Stimulated activated CD4-positive, alpha-beta T cell treated with anti-CD3 and anti-CD28 coated beads, Interleukin-2, amount 100 ng/mL, for 48 hours (primary cell): ENCODE results near the gene KCTD21.
A peak's percentile ranks its signal among the peaks of the same experiment; 100 is the strongest.
"Not testable (repeated sequence)": the region's sequence is repeated elsewhere in the genome, so short reads cannot be mapped to it uniquely, and the experiment has no call there.

Experiments used
- DNase-seq, 2 donors: peaks; one replicate each; pipeline ENCODE4 v3.0.0-alpha.2; 2020

KCTD21 gene

GRCh38 chr11:78200061-78200460 lies 11.6 kb upstream of the KCTD21 start:
- DNase-seq = no peak

- DNase-seq = no peak
Observed at GRCh38 chr11:78199653-78200015, 11.2 kb upstream of the KCTD21 start.

GRCh38 chr11:78199015-78199652 lies 10.7 kb upstream of the KCTD21 start:
- DNase-seq = no peak

GRCh38 chr11:78197816-78198215 lies 9.4 kb upstream of the KCTD21 start:
- DNase-seq = no peak

- DNase-seq = no peak
Observed at GRCh38 chr11:78196661-78197091, 8.2 kb upstream of the KCTD21 start.

- no peak for DNase-seq
Observed at GRCh38 chr11:78195917-78196560, 7.6 kb upstream of the KCTD21 start.

GRCh38 chr11:78194490-78194889 lies 6.1 kb upstream of the KCTD21 start:
- no peak for DNase-seq

GRCh38 chr11:78193806-78194205 lies 5.4 kb upstream of the KCTD21 start:
- DNase-seq = no peak

GRCh38 chr11:78192911-78193351 lies 4.5 kb upstream of the KCTD21 start:
- no peak for DNase-seq

GRCh38 chr11:78192223-78192719 lies 3.8 kb upstream of the KCTD21 start:
- no peak for DNase-seq

GRCh38 chr11:78190871-78191538 lies 2.6 kb upstream of the KCTD21 start:
- no peak for DNase-seq

- DNase-seq = no peak
Observed at GRCh38 chr11:78190374-78190773, 1.9 kb upstream of the KCTD21 start.

- DNase-seq = no peak
Observed at GRCh38 chr11:78189851-78190250, 1.4 kb upstream of the KCTD21 start.

GRCh38 chr11:78189174-78189724 lies 823 bp upstream of the KCTD21 start:
- DNase-seq = no peak

- peak; percentile 54 to 69 for DNase-seq
Observed at GRCh38 chr11:78187366-78188285, 800 bp downstream of the KCTD21 start.

- no peak for DNase-seq
Observed at GRCh38 chr11:78181185-78181584, 7.2 kb downstream of the KCTD21 start.

- DNase-seq = no peak
Observed at GRCh38 chr11:78180751-78181150, 7.7 kb downstream of the KCTD21 start.

GRCh38 chr11:78179459-78180071 lies 8.9 kb downstream of the KCTD21 start:
- no peak for DNase-seq

- no peak for DNase-seq
Observed at GRCh38 chr11:78177216-78177615, 11.2 kb downstream of the KCTD21 start.

- no peak for DNase-seq
Observed at GRCh38 chr11:78176605-78177141, 11.8 kb downstream of the KCTD21 start.

GRCh38 chr11:78175862-78176261 lies 12.6 kb downstream of the KCTD21 start:
- DNase-seq = not testable (repeated sequence)

- no peak for DNase-seq
Observed at GRCh38 chr11:78171951-78172350, 16.5 kb downstream of the KCTD21 start.
